Activated CD4-positive, alpha-beta T cell treated with anti-CD3 and anti-CD28 coated beads, Interleukin-2, amount 50 U/mL, for 48 hours (primary cell): Measurements from ENCODE around the gene ABHD1.
"Not testable (repeated sequence)": the region's sequence is repeated elsewhere in the genome, so short reads cannot be mapped to it uniquely, and the experiment has no call there.

Experiments
- DNase-seq, 2 experiments: peaks; one replicate each; pipeline ENCODE4 v3.0.0-alpha.2; 2020

Gene ABHD1

GRCh38 chr2:27087823-27088410 is 35.7 kb upstream of the ABHD1 start:
- no peak for DNase-seq

GRCh38 chr2:27088634-27089033 is 35.0 kb upstream of the ABHD1 start:
- DNase-seq: no peak

GRCh38 chr2:27089111-27089954 is 34.3 kb upstream of the ABHD1 start:
- no peak for DNase-seq

- DNase-seq: no peak
These were observed 31.6 kb upstream of the ABHD1 start for GRCh38 chr2:27091746-27092695.

GRCh38 chr2:27092696-27093429 is 30.8 kb upstream of the ABHD1 start:
- DNase-seq: no peak

- DNase-seq: no peak
These were observed 29.9 kb upstream of the ABHD1 start for GRCh38 chr2:27093430-27094352.

- DNase-seq: no peak
These were observed 29.1 kb upstream of the ABHD1 start for GRCh38 chr2:27094353-27094984.

- DNase-seq: no peak
These were observed 28.2 kb upstream of the ABHD1 start for GRCh38 chr2:27095427-27095744.

- peak; percentile 46 to 52 for DNase-seq
These were observed 27.6 kb upstream of the ABHD1 start for GRCh38 chr2:27095745-27096651.

GRCh38 chr2:27096748-27097297 is 26.8 kb upstream of the ABHD1 start:
- no peak for DNase-seq

- DNase-seq: no peak
These were observed 26.3 kb upstream of the ABHD1 start for GRCh38 chr2:27097341-27097740.

GRCh38 chr2:27099334-27099955 is 24.2 kb upstream of the ABHD1 start:
- no peak for DNase-seq

GRCh38 chr2:27100036-27100435 is 23.6 kb upstream of the ABHD1 start:
- no peak for DNase-seq

- no peak for DNase-seq
These were observed 21.3 kb upstream of the ABHD1 start for GRCh38 chr2:27102329-27102728.

GRCh38 chr2:27105981-27106380 is 17.6 kb upstream of the ABHD1 start:
- no peak for DNase-seq

GRCh38 chr2:27108221-27108620 is 15.4 kb upstream of the ABHD1 start:
- DNase-seq: no peak

GRCh38 chr2:27109083-27109482 is 14.5 kb upstream of the ABHD1 start:
- DNase-seq: no peak

GRCh38 chr2:27110603-27111352 is 12.8 kb upstream of the ABHD1 start:
- not testable (repeated sequence) for DNase-seq
